ENCODE data around the gene SRM.

- TF ChIP-seq REST (IDR thresholded peaks at IDR 0.05; ENCODE audit: insufficient replicate concordance, low read depth) = no peak
- no peak for TF ChIP-seq CTCF (IDR thresholded peaks at IDR 0.05; ENCODE audit: insufficient read depth, low read length)
- TF ChIP-seq GABPA (IDR thresholded peaks at IDR 0.05; ENCODE audit: low read depth) = no peak
These were observed 2.3 kb downstream of the SRM start for GRCh38 chr1:11057477-11057876.
